Fibroblast of mammary gland (primary cell): Measurements from ENCODE around the gene SLAMF6.
"Not testable (repeated sequence)": the region's sequence is repeated elsewhere in the genome, so short reads cannot be mapped to it uniquely, and the experiment has no call there.

Experiments
- DNase-seq: peaks from one replicate; pipeline ENCODE4 v3.0.0-alpha.2; 2010; ENCODE audit warnings: low read depth
- H3K4me3 ChIP-seq: 2 replicates; pipeline ENCODE4 v1.5.1; 2011; ENCODE audit warnings: low read depth, mild to moderate bottlenecking, low read length, moderate library complexity; ENCODE audit not compliant: control insufficient read depth
- CTCF ChIP-seq: conservative IDR thresholded peaks from 2 replicates; pipeline ENCODE4 v1.5.1; 2011; ENCODE audit warnings: low read depth, low read length, inconsistent platforms; ENCODE audit not compliant: control insufficient read depth, insufficient read depth

Gene SLAMF6

DNA sequence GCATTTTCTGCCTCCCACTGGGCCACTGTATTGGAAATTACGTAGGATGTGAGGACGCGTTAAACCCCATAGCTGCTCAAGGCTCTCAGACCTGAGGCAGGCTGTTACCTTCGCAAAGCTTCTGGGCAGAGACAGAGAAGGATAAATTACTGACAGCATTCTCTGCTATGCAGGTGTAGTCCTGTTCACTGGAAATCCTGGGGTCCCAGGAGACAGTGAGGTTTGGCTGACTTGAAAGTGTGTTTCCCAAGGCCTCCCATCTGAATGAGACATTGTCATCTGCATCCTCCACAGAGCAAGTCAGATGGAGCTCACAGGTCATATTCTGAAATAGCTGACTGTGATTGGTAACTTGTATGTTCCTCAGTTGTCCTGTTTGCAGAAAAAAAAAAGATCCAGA, 32.0 kb downstream of the SLAMF6 start:
- no peak overlapping the region for H3K4me3 ChIP-seq
- no peak for DNase-seq
- no peak for TF ChIP-seq CTCF

DNA sequence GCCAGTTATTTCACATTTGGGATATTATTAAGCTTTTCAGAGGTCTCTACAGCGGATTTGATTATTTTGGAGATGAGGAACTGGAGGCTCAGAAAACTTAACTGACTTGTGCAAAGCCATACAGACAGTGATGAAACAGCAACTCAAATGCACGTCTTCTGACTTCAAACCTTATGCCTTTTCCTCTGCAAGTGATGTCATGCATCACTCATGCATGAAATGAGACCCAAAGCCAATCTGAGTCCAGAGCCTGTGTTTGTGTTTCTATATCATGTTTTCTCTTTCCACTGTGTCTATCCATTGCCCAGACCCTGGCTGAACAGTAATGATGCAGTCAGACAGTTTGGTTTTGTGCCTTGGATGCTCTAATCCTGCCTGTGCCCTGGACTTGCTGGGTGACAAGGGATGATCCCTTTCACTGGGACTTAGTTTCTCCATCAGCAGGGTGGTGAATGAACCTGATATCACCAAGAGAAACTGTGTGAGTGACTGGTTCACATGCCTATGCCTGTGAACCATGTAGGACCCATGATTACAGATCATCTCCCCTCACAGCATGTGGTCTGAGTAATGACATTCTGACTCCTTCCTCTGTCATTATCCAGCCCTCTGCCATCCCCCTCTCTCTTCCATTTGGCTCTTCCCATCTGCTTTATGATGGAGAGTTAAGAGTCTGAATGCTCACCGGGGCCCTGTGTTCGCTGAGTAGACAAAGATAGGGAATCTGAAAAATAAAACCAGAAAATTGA, 33.4 kb downstream of the SLAMF6 start:
- no peak overlapping the region for H3K4me3 ChIP-seq
- DNase-seq: no peak
- TF ChIP-seq CTCF: no peak

DNA sequence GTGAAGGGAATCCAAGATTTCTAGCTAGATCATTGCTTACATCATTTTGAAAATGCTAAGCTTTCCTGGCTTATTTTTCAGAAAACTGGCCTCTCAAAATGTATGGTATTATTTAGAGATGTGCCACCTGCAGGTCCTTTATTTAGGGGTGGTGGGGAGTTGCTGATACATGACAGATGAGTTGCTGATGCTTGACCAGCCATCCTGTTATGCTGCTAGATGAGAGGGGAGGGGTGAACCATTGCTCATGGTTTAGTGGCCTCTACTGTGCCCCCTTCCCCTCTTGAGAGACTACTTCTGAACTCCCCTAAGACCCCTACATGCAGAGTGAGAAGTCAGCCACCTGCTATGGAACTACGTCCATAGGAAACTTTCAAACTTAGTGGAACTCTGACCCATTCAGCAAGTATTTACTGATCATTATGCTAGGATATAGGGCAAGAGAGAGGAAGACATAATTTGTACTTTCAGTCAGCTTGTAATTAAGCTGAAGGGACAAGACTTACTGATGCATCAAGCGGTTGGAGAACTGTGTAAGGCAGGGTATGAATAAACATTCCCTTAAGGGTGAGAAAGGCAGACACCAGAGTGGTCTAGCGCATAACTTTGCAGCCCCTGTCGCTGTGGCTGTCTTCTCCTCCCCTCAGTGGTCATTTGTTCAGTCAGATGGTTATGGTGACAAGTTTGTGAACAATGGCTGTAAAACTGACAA, 34.6 kb downstream of the SLAMF6 start:
- TF ChIP-seq CTCF: no peak
- no peak overlapping the region for H3K4me3 ChIP-seq
- DNase-seq: no peak

- TF ChIP-seq CTCF: no peak
- DNase-seq: no peak
- no peak overlapping the region for H3K4me3 ChIP-seq
These were observed 36.6 kb downstream of the SLAMF6 start for GRCh38 chr1:160486453-160486852.

GRCh38 chr1:160483505-160484185, 39.4 kb downstream of the SLAMF6 start:
- no peak for DNase-seq
- no peak for TF ChIP-seq CTCF
- H3K4me3 ChIP-seq: no peak overlapping the region

- no peak overlapping the region for H3K4me3 ChIP-seq
- TF ChIP-seq CTCF: no peak
- DNase-seq: no peak
These were observed 41.0 kb downstream of the SLAMF6 start for GRCh38 chr1:160481979-160482596.

- not testable (repeated sequence) for H3K4me3 ChIP-seq, DNase-seq
These were observed 42.3 kb downstream of the SLAMF6 start for GRCh38 chr1:160480781-160481180.

DNA sequence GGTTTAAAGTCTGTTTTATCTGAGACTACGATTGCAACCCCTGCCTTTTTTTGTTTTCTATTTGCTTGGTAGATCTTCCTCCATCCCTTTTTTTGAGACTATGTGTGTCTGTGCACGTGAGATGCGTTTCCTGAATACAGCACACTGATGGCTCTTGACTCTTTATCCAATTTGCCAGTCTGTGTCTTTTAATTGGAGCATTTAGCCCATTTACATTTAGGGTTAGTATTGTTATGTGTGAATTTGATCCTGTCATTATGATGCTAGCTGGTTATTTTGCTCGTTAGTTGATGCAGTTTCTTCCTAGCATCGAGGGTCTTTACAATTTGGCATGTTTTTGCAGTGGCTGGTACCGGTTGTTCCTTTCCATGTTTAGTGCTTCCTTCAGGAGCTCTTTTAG, 44.0 kb downstream of the SLAMF6 start:
- H3K4me3 ChIP-seq, DNase-seq: not testable (repeated sequence)
